ENCODE data around the gene ZNF286A. TPM values are rescaled to one million over a fixed set of nuclear protein-coding genes. Genes with fewer than 3 reads are reported as not detected.
"Not testable (repeated sequence)": the region's sequence is repeated elsewhere in the genome, so short reads cannot be mapped to it uniquely, and the experiment has no call there.

The ZNF286A gene
- 38.5 and 39.0 TPM in 2 replicates for total RNA-seq
- long read RNA-seq, full-length matches to known transcripts = 36 of 72 reads
- long read RNA-seq, partial matches to known transcripts = 26 of 72 reads
- long read RNA-seq, other reads (novel, unspliced or antisense) = 10 of 72 reads

DNA sequence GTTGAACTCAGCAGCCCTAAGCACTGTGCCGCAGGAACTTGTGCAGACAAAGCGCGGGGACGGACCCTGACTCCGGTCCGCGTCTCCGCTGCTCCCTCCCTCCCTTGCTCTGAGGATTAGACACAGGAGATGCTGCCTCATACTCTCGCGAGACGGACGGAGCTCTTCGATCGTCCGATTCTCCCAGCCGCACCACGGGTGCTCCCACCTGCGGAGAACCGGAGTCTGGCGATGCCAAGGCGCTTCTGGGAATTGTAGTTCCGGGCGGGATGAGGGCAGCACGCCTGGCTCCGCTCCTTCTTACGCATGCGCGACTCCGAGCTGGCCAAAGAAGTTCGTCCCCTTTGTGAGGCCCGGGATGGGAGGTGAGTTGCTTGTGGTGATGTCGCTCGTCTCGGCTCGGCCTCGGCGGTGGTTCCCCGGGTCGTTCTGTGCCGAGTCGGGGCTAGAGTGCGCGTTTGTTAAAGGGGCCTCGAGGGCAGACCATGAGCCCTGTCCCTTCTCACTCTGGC, at the start of gene ZNF286A:
ZNF286A (plus strand) TSS at position 340 of the 512 bp plus-strand sequence. CDS start 578 bp downstream, outside the sequence.
- peak; percentile 100 for DNase-seq (ENCODE audit: extremely low spot score, unreplicated experiment)
- not testable (repeated sequence) for H3K36me3 Mint-ChIP-seq (ENCODE audit: unreplicated experiment); H3K9me3 Mint-ChIP-seq (ENCODE audit: unreplicated experiment); H3K4me1 Mint-ChIP-seq (ENCODE audit: unreplicated experiment); H3K27me3 Mint-ChIP-seq (ENCODE audit: unreplicated experiment)
- peak within 1 kb of the TSS; percentile 86 for H3K4me3 Mint-ChIP-seq (ENCODE audit: unreplicated experiment)
- H3K27ac Mint-ChIP-seq (ENCODE audit: unreplicated experiment) = peak within 1 kb of the TSS; percentile 83

DNA sequence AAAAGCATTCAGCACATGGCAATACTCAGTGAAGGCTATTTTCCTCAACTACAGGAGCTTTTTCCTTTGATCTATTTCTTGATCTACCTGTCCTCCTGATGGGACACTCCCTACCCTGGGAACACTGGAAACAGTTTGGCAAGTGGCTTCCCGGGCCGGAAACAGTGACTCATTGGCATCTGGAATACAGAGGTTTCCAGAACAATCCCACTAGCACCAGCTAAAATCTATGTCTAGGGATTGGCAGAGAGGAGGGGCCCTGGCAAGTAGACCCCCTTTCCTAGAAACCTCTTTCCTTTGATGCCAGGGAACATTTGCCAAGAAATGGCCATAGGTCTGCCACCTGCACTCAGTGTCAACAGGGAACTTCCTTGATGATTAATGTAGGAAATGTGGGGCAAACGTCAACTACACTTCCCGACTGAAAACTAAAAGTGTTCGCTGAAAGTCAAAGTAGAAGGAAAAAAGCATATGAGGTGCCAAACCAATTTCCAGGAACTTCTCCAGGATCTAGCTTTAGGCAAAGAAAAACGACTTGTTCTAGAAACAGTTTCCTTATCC, 49.6 kb upstream of the ZNF286A start:
- Mint-ChIP-seq H3K4me1 (ENCODE audit: unreplicated experiment) (peaks cover 75% of the 10 kb centered on the region), H3K27ac (ENCODE audit: unreplicated experiment) (peak overlapping the region; percentile 97)

DNA sequence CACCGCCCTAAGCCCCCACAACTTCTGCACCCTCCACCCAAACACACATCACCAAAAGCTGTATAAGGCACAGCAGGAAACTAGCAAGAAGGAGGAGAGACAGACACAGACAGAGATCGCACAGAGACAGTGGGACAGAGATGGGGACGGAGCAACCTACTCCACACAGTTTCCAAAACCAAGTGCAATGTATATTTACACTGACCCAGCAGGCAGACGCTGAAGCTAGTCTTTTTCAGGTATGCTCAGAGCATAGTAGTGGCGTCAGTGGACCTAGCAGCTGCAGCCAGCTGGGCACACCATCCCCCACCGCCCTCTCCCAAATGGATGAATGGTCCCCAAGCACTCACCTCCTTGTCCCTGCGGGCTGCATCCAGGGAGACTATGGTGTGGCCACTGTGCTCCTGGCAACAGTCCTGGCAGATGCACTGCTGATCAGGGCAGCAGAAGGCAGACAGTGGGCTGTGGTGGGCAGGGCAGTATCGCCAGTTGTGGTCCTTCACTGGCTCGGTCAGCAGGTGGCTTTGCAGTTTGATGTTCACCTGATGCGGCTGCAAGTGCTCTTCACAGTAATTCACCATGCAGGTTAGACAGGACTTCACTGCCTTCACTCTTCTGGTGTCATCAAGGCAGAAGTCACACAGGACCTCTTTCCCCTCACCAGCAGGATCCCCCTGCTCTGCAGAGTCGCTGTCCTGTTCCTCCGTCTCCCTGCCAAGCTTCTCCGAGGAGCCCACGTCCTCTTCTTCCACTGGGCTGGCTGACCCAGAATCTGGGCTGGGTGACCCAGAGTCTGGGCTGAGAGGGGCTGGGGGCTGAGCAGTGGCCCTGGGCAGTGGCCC, 48.6 kb upstream of the ZNF286A start:
- H3K9me3 Mint-ChIP-seq (ENCODE audit: unreplicated experiment) = no peaks in the 10 kb centered on the region
- H3K4me3 Mint-ChIP-seq (ENCODE audit: unreplicated experiment) = peak overlapping the region; percentile 77
- TF ChIP-seq CTCF (IDR thresholded peaks at IDR 0.05) = no peak
- no peak for DNase-seq (ENCODE audit: extremely low spot score, unreplicated experiment)
- no peaks in the 10 kb centered on the region for H3K27me3 Mint-ChIP-seq (ENCODE audit: unreplicated experiment)
- H3K27ac Mint-ChIP-seq (ENCODE audit: unreplicated experiment) = peak overlapping the region; percentile 97
- H3K4me1 Mint-ChIP-seq (ENCODE audit: unreplicated experiment) = peaks cover 70% of the 10 kb centered on the region
- H3K36me3 Mint-ChIP-seq (ENCODE audit: unreplicated experiment) = no peaks in the 10 kb centered on the region

More for the DNA sequence above, 49.6 kb upstream of the ZNF286A start:
- H3K4me3 Mint-ChIP-seq (ENCODE audit: unreplicated experiment) = peak overlapping the region; percentile 77
- no peaks in the 10 kb centered on the region for H3K9me3 Mint-ChIP-seq (ENCODE audit: unreplicated experiment)
- TF ChIP-seq CTCF (IDR thresholded peaks at IDR 0.05) = no peak
- no peaks in the 10 kb centered on the region for H3K36me3 Mint-ChIP-seq (ENCODE audit: unreplicated experiment)
- H3K27me3 Mint-ChIP-seq (ENCODE audit: unreplicated experiment) = no peaks in the 10 kb centered on the region
- DNase-seq (ENCODE audit: extremely low spot score, unreplicated experiment) = no peak

DNA sequence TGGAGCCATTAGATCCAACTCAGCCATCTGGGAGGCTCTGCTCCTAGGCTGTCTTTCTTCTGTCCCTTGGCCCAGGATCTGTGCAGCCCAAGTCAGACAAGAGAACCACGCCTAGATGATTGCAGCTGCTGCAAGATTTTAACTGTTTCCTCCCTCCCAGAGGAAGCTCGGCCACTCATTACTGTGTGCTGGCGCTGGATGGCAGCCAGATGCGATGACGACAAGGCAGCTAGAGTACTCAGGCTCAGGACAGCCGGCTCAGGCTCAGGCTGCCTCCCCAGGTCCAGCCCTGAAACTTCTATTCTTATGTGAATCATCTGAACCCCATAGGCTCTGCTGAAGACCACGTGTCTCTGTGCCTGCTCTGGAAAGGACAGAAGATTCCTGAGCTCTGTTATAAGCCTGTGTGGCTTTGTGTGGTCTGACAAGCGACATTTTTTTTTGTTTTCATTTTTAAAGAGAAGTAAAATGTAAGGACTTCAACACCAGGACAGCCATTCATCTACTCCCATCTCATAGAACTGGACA, 47.9 kb upstream of the ZNF286A start:
- Mint-ChIP-seq H3K27ac (ENCODE audit: unreplicated experiment) (peak overlapping the region; percentile 97), H3K27me3 (ENCODE audit: unreplicated experiment) (no peaks in the 10 kb centered on the region), H3K4me3 (ENCODE audit: unreplicated experiment) (peak overlapping the region; percentile 77), H3K9me3 (ENCODE audit: unreplicated experiment) (no peaks in the 10 kb centered on the region), H3K36me3 (ENCODE audit: unreplicated experiment) (no peaks in the 10 kb centered on the region), H3K4me1 (ENCODE audit: unreplicated experiment) (peaks cover 69% of the 10 kb centered on the region)
- peak; percentile 94 for DNase-seq (ENCODE audit: extremely low spot score, unreplicated experiment)
- no peak for TF ChIP-seq CTCF (IDR thresholded peaks at IDR 0.05)

DNA sequence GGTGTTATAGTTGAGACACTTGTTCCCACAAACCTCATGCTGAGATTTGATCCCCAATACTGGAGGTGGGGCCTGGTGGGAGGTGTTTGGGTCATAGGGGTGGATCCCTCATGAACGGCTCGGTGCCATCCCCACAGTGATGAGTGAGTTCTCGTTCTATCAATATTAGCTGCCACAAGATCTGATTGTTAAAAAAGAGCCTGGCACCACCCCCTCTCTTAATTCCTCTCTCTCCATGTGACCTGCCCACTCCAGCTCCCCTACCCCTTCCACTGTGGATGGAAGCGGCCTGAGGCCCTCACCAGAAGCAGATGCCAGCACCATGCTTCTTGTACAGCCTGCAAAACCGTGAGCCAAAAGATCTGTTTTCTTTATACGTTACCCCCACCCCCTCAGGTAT, 46.6 kb upstream of the ZNF286A start:
- TF ChIP-seq CTCF (IDR thresholded peaks at IDR 0.05) = no peak
- no peak for DNase-seq (ENCODE audit: extremely low spot score, unreplicated experiment)
- no peak overlapping the region for H3K4me3 Mint-ChIP-seq (ENCODE audit: unreplicated experiment)
- peak overlapping the region; percentile 73 for H3K27ac Mint-ChIP-seq (ENCODE audit: unreplicated experiment)
- no peaks in the 10 kb centered on the region for H3K27me3 Mint-ChIP-seq (ENCODE audit: unreplicated experiment)
- H3K4me1 Mint-ChIP-seq (ENCODE audit: unreplicated experiment) = peaks cover 64% of the 10 kb centered on the region
- no peaks in the 10 kb centered on the region for H3K9me3 Mint-ChIP-seq (ENCODE audit: unreplicated experiment)
- no peaks in the 10 kb centered on the region for H3K36me3 Mint-ChIP-seq (ENCODE audit: unreplicated experiment)

DNA sequence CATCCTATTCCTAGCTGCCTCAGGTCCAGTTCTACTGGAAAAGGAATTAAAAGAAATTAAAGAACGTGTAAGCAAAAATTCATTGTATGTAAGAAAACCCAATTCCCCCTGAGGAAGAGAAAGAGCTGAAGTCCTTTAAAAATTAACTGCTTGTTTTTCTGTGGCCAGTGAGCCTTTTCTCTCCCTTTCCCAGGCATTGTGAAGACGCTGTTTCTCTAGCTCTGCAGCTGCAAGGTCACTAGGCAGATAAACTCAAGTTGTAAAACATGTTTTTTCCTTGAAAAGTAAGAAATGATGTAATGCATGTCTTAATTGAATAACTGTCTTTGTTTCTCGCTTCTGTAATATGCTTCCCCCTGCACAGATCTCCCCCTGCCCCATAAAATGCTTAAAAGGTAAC, 45.2 kb upstream of the ZNF286A start:
- not testable (repeated sequence) for H3K4me3 Mint-ChIP-seq (ENCODE audit: unreplicated experiment); H3K9me3 Mint-ChIP-seq (ENCODE audit: unreplicated experiment); H3K36me3 Mint-ChIP-seq (ENCODE audit: unreplicated experiment); DNase-seq (ENCODE audit: extremely low spot score, unreplicated experiment); H3K27me3 Mint-ChIP-seq (ENCODE audit: unreplicated experiment)
- Mint-ChIP-seq H3K4me1 (ENCODE audit: unreplicated experiment) (peaks cover 54% of the 10 kb centered on the region), H3K27ac (ENCODE audit: unreplicated experiment) (peak overlapping the region; percentile 17)

Measured in osteocyte (in vitro differentiated cells).